ENCODE measurements around the gene TFPI.

- TF ChIP-seq CTCF (IDR thresholded peaks at IDR 0.05; ENCODE audit: borderline replicate concordance, extremely low read depth, low read length, poor library complexity, severe bottlenecking) = no peak
- TF ChIP-seq EZH2 (IDR thresholded peaks at IDR 0.05; ENCODE audit: borderline replicate concordance, low read depth, low read length, severe bottlenecking) = no peak
Observed at GRCh38 chr2:187593098-187593497, 38.9 kb upstream of the TFPI start.

Data from DND-41 (cell line).